Activated CD4-positive, CD25-positive, alpha-beta regulatory T cell treated with anti-CD3 and anti-CD28 coated beads, Interleukin-2, amount 50 U/mL, for 72 hours (primary cell): ENCODE results near the gene SH3BGRL.
"Not testable (repeated sequence)": the region's sequence is repeated elsewhere in the genome, so short reads cannot be mapped to it uniquely, and the experiment has no call there.

Experiments
- DNase-seq: peaks from one replicate; pipeline ENCODE4 v3.0.0; 2021

The SH3BGRL gene

DNA sequence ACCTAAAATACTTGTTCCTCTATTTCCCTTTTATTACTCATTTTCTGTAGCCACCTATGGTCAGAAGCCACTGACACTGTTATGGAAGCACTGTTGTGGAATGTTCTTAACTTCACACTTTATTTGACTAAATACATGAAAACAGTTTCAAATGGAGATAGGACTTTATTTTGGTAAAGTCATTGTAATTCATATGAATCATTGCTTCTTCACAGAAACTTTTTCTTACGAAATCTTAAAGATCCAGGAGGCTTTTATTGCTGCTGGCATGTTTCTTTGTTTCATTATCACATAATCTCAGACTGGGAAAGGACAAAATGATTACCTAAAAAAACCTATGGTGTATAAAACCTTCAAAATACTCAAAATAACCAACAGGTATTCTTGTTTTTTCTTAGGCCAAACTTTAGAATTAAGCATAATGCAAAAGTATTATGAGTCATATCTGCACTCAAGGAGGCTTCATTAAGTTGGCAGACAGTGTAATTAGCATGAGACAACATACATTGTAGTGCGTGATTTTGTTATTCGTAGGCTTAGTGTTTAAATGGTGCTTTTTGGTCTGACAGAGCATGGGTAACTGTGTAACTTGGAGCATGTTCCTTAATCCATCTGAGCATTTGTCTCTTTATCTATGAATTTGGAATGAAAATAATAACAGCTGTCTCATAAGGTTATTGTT, 58.0 kb downstream of the SH3BGRL start:
- no peak for DNase-seq

DNA sequence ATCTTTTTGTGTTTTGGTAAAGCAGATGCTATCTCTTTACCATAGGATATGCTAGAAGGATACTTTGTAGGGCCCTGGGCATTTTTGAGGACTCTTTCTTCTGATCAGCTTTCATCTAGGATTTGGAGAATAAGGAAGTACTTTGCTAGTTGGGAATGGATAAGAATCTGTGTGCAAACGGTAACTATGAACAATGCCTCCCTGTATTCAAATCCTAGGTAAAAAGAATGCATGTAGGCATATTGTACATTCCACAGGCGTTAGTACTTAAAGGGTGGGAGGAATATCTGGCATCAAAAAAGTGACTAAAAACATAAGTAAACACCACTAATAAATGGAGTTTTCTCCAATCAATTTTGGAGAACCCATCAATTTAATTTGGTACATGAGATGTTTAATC, 59.7 kb downstream of the SH3BGRL start:
- no peak for DNase-seq

DNA sequence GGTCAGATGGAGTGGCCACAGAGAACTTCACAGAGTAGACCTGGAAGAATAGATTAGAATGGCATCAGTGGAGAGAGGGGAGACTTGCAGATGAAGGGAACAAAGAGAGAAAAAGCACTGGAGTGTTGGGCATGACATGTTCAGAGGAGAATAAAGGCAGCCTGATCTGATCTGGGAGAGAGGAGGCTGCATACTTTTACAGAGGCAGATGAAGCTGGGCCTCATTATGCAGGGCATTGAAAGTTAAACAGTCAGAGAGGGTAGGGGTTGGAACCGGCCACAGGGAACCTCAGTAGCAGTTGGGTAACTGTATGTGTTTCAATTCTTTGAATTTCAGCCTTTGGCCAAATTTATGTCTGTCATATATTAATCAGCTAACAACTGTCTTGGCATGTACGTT, 61.2 kb downstream of the SH3BGRL start:
- no peak for DNase-seq

DNA sequence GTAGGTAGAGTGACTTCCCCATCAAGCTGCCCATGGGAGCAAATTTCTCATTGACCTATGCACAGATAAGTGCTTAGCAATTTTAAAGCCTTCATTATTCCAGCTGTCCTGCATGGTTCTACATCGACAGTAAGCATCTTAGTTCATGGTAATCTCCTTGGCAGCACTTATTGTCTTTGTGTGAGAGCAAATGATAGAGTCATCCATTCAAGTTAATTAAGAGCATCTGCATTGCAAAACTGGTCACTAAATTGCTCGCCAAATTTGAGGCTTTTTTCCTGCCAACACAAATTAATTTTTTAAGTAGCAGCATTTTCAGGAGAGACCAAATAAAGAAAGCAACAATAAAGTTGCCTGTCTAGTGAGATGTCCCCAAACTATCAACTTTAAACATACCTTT, 76.7 kb downstream of the SH3BGRL start:
- no peak for DNase-seq

DNA sequence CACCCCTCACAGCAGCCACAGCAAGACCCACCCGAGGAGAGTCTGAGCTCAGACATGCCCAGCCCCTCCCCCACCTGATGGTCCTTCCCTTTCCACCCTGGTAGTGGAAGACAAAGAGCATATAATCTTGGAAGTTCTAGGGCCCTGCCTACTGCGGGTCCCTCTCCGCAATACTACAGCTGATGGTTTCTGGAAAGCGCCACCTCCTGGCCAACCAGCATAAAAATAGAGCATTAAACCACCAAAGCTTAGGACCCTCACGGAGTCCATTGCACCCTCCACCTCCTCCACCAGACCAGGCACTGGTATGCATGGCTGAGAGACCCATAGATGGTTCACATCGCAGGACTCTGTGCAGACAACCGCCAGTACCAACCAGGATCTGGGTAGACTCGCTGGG, 78.2 kb downstream of the SH3BGRL start:
- DNase-seq, result no peak

DNA sequence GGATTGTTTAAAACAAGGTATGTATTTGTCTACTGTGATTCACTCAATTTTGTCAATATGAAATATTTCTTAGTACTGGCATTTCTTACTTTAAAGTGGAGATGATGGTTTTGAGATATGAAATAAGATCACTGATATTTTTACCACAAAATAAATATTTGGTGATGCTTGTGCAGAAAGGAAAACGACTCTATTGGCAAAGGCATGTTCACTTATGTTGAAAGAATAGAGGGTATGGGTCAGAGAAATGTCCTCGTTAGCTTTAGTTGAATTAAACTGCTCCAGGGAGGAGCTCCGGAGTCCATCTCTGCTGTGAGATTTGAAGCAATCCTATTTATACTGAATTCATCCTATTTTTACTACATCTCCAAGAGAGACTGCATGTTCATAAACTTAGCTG, 84.2 kb downstream of the SH3BGRL start:
- no peak for DNase-seq

DNA sequence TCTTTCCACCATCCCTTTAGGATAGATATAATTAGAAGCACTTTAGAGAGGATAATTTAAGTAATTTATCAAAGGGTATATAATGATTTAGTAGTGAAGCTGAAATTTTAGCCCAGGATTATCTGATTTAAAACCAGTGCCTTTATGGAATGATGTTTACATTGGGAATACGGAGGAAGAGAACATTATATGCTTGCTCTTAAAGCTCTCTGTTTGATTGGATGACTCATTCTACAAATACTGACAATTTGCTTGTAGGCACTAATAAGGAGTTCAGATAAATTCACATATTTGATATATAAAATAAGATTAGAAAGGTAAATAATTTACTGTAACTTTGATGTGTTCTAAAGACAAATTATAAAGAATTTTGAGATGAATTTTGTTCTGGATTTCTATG, 84.7 kb downstream of the SH3BGRL start:
- no peak for DNase-seq

DNA sequence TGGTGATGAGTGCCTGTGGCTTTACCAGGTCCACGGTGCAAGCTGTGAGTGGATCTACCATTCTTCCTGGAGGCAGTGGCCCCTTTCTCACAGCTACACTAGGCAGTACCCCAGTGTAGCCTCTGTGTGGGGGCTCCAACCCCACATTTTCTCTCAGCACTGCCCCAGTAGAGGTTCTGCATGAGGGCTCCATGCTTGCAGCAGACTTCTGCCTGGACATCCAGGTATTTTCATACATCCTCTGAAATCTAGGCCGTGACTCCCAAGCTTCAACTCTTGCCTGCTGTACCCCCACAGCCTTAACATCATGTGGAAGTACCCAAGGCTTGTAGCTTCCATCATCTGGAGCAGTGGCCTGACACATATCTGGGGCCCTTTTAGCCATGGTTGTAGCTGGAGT, 90.1 kb downstream of the SH3BGRL start:
- no peak for DNase-seq

DNA sequence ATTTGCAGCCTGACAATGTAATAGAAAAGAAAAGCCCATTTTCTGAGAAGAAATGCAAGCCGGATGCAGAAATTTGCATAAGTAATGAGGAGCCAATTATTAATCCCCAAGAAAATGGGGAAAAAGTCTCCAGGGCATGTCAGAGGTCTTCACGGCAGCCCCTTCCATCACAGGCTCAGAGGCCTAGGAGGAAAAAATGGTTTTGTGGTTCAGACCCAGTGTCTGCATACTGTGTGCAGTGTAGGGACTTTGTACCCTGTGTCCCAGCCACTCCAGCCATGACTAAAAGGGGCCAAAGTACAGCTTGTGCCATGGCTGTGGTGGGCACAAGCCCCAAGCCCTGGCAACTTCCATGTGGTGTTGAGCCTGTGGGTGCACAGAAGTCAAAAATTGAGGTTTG, 92.2 kb downstream of the SH3BGRL start:
- DNase-seq, result no peak

DNA sequence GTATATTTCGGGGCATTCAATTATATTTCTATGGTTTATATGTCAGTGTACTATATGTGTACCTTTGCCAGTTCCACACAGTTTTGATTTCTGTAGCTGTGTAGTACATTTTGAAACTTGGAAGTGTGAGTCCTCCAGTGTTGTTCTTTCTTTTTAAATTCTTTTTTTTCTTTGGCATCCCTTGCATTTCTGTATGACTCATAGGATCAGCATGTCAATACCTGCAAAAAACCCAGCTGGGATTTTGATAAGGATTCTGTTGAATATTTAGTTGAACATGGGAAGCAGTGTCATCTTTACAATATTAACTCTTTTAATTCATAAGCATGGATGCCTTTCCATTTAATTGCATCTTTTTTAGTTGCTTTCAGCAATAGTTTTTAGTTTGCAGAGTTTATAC, 100.0 kb downstream of the SH3BGRL start:
- DNase-seq, result no peak

DNA sequence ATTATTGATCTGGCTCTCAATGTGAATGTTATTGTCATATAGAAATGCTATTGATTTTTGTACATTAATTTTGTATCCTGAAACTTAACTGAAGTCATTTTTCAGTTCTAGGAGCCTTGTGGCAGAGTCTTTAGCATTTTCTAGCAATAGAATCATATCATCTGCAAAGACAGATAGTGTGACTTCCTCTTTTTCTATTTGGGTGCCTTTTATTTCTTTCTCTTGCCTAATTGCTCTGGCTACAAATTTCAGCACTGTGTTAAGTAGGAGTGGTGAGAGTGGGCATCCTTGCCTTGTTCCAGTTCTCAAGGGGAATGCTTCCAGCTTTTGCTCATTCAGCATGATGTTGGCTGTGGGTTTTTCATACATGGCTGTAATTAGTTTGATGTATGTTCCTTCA, 102.7 kb downstream of the SH3BGRL start:
- DNase-seq, result no peak

DNA sequence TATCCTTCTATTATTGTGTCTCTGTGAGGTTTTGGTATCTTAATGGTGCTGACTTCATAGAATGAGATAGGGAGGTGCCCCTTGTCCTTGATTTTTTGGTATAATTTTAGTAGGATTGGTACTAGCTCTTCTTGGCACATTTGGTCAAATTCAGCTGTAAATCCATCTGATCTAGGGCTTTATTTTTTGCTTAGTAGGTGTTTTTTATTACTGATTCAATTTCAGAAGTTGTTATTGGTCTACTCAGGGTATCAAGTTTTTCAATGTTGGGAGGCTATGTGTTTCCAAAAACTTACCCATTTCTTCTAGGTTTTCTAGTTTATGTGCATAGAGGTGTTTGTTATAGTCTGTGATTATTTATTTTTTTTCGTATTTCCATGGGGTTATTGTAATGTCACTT, 103.3 kb downstream of the SH3BGRL start:
- no peak for DNase-seq

DNA sequence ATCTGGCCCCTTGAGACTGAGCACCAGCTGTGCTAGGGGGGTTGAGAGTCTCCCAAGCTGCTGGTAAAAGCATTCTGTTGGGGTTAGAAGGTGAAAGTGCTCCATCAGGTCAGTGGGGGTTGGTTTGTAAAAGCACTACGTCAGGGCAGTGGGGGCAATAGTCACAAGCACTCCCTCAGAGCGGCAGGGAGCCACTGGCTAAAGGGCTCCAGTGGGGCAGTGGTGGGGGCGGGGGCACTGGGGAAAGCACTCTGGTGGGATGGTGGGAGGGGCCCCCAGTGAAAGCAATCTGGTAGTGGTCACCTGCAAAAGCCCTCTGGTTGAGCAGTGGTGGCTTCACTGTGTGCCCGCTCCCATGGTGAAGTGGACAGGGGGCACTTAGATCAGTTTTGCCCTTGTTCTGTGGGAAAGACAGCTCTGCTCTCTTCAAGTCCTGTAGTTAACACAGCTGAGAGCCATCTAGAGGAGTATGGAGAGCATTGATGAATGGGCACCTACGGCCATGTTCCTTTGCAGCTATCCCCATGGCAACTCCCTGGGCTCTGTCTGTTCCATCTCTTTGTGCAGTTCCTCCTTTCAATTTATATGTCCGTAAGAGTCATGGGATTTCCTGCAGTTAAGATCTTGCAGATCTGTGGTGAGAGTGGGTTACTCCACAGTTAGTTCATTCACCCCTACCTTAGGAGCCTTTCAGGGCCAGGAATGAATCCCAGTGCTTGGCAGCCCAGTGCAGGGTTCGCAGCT, 106.4 kb downstream of the SH3BGRL start:
- DNase-seq, result no peak

DNA sequence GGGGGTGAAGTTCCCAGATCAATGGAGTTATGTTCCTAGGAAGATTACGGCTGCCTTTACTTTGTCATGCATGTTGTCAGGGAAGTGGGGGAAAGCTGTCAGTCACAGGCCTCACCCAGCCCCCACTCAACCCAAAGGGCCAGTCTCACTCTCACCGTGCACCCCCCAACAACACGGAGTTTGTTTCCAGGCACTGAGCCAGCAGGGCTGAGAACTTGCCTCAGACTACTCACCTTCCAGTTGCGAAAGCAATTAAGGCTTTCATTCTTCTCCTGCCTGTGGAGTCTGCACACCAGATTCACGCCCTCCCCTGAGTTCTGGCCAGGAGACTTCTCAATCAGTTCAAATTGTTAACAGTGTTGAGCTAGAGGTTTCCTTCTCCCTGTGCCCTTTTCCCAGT, 114.3 kb downstream of the SH3BGRL start:
- DNase-seq, result no peak

DNA sequence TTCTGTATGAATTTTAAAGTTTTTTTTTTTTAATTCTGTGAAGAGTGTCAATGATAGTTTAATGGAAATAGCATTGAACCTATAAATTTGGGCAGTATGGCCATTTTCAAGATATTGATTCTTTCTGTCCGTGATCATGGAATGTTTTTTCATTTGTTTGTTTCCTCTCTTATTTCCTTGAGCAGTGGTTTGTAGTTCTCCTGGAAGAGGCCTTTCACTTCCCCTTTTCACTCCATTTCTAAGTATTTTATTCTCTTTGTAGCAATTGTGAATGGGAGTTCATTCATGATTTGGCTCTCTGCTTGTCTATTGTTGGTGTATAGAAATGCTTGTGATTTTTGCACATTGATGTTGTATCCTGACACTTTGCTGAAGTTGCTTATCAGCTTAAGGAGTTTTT, 129.8 kb downstream of the SH3BGRL start:
- DNase-seq, result not testable (repeated sequence)

DNA sequence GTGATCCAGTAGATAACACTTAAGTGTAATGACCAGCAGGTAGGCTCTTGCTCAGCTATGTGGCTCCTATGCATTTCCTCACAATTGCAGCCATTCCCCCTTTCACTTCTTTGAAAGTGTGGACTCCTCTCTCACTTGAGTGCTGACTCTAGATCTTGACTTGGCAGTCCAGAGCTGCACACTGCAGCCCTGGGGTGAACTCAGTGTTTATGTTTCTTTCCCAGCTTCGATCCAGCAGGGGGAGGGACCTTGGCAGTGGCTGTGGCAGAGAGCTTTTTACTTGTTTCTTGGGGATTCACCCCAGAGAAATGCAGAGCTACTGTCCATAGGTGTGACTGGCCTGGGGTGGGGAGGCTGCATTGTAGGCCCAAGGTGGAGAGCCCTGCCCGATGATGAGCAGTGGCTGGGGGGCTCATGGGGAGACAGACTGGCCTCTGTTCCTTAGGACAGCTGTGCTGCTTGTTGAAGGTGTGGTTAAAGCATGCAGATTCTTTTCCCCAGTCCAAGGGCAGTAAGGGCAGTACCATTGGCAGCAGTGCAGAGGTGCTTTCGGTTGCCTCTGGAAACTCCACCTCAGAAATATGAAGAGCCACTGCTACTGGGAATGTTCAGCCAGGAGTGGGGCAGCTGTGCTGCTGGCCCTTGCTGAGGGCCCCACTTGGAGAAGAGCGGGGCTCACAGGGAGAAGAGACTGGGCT, 134.7 kb downstream of the SH3BGRL start:
- DNase-seq, result no peak

DNA sequence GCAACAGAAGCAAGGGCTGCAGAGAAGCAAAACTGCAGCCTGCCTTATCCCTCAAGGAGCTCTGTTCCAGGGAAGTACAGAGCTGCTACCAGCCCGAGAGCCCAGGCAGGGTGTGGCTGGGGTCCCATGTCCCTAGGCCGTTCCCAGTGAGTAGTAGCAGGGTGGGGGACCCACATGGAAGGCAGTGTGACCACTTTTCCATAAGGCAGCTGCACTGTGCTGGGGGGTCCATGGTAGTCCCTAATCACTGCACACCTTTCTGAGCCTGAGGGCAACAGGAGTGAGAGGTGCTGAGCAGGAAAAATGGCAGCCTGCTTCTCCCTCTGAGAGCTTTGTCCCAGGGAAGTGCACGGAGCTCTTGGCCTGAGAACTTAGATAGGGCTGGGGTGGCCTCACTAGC, 135.9 kb downstream of the SH3BGRL start:
- no peak for DNase-seq

DNA sequence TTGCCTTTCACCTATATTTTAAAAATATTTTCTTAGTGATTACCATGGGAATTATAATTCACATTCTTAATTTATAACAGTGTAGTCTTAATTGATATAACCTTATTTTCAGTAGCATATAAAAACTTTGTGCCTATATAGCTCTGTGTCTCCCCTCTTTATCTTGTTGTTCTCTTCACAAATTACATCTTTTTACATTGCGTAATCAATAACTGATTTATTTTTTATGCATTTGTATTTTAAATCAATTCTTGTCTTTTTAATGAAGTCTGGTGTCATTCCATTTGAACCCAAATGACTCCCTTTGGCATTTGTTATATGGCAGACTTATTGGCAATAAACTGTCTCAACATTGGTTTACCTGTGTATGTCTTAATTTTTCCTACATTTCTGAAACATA, 137.0 kb downstream of the SH3BGRL start:
- DNase-seq, result no peak

DNA sequence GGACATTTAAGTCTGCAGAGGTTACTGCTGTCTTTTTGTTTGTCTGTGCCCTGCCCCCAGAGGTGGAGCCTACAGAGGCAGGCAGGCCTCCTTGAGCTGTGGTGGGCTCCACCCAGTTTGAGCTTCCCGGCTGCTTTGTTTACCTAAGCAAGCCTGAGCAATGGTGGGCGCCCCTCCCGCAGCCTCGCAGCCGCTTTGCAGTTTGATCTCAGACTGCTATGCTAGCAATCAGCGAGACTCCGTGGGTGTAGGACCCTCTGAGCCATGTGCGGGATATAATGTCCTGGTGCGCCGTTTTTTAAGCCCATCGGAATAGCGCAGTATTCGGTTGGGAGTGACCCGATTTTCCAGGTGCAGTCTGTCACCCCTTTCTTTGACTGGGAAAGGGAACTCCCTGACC, 143.4 kb downstream of the SH3BGRL start:
- not testable (repeated sequence) for DNase-seq
